ENCODE measurements around the gene CAPN10. TPM values are rescaled to one million over a fixed set of nuclear protein-coding genes. Genes with fewer than 3 reads are reported as not detected.

Gene CAPN10
- total RNA-seq, 1 experiment from 2014 or later: 61.3 TPM

GRCh38 chr2:240635998-240636547 is 49.5 kb downstream of the CAPN10 start:
- H3K27me3 Mint-ChIP-seq (ENCODE audit: low read depth): peaks cover 10% of the 10 kb centered on the region
- POLR2A ChIA-PET: no interaction called here

GRCh38 chr2:240636563-240637115 is 50.1 kb downstream of the CAPN10 start:
- no peak for ATAC-seq
- H3K27ac Mint-ChIP-seq: no peak overlapping the region
- peaks cover 10% of the 10 kb centered on the region for H3K27me3 Mint-ChIP-seq (ENCODE audit: low read depth)
- CTCF ChIA-PET: no interaction called here
- DNase-seq (ENCODE audit: low spot score): no peak
- H3K4me1 Mint-ChIP-seq: no peaks in the 10 kb centered on the region
- peaks cover 21% of the 10 kb centered on the region for H3K36me3 Mint-ChIP-seq
- no peak for TF ChIP-seq GTF2I (CRISPR knock-in tag; conservative IDR thresholded peaks at IDR 0.05)
- TF ChIP-seq JAZF1 (CRISPR knock-in tag; IDR thresholded peaks at IDR 0.05): no peak
- POLR2A ChIA-PET: no interaction called here
- peaks cover 37% of the 10 kb centered on the region for H3K9me3 Mint-ChIP-seq
- no peak overlapping the region for H3K4me3 Mint-ChIP-seq

More at GRCh38 chr2:240635998-240636547, 49.5 kb downstream of the CAPN10 start:
- H3K4me1 Mint-ChIP-seq: no peaks in the 10 kb centered on the region
- H3K4me3 Mint-ChIP-seq: no peak overlapping the region
- peaks cover 21% of the 10 kb centered on the region for H3K36me3 Mint-ChIP-seq
- ATAC-seq (no peak), DNase-seq (ENCODE audit: low spot score) (no peak)
- CTCF ChIA-PET: no interaction called here
- TF ChIP-seq ZNF671 (CRISPR knock-in tag; IDR thresholded peaks at IDR 0.05): no peak
- H3K9me3 Mint-ChIP-seq: peaks cover 37% of the 10 kb centered on the region
- H3K27ac Mint-ChIP-seq: no peak overlapping the region

GRCh38 chr2:240637116-240637900 is 50.8 kb downstream of the CAPN10 start:
- TF ChIP-seq MYBL2 (CRISPR knock-in tag; IDR thresholded peaks at IDR 0.05) (no peak), GABPB1 (CRISPR knock-in tag; IDR thresholded peaks at IDR 0.05) (no peak), AFF4 (CRISPR knock-in tag; IDR thresholded peaks at IDR 0.05; ENCODE audit: borderline replicate concordance) (no peak), ELF4 (CRISPR knock-in tag; IDR thresholded peaks at IDR 0.05; ENCODE audit: low read depth) (no peak), TEAD1 (CRISPR knock-in tag; IDR thresholded peaks at IDR 0.05) (no peak), NR1H2 (CRISPR knock-in tag; IDR thresholded peaks at IDR 0.05) (no peak), ZNF396 (CRISPR knock-in tag; IDR thresholded peaks at IDR 0.05; ENCODE audit: borderline replicate concordance) (no peak), FOXK1 (CRISPR knock-in tag; IDR thresholded peaks at IDR 0.05) (no peak)
- TF ChIP-seq, protein P1, sequence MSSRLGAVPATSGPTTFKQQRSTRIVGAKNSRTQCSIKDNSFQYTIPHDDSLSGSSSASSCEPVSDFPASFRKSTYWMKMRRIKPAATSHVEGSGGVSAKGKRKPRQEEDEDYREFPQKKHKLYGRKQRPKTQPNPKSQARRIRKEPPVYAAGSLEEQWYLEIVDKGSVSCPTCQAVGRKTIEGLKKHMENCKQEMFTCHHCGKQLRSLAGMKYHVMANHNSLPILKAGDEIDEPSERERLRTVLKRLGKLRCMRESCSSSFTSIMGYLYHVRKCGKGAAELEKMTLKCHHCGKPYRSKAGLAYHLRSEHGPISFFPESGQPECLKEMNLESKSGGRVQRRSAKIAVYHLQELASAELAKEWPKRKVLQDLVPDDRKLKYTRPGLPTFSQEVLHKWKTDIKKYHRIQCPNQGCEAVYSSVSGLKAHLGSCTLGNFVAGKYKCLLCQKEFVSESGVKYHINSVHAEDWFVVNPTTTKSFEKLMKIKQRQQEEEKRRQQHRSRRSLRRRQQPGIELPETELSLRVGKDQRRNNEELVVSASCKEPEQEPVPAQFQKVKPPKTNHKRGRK (CRISPR knock-in tag; IDR thresholded peaks at IDR 0.05; ENCODE audit: borderline replicate concordance): no peak
- TF ChIP-seq, protein P2, sequence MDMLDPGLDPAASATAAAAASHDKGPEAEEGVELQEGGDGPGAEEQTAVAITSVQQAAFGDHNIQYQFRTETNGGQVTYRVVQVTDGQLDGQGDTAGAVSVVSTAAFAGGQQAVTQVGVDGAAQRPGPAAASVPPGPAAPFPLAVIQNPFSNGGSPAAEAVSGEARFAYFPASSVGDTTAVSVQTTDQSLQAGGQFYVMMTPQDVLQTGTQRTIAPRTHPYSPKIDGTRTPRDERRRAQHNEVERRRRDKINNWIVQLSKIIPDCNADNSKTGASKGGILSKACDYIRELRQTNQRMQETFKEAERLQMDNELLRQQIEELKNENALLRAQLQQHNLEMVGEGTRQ (CRISPR knock-in tag; IDR thresholded peaks at IDR 0.05): no peak
- DNase-seq (ENCODE audit: low spot score): no peak
- CTCF ChIA-PET: no interaction called here
- Mint-ChIP-seq H3K36me3 (peaks cover 21% of the 10 kb centered on the region), H3K4me1 (no peaks in the 10 kb centered on the region), H3K4me3 (no peak overlapping the region), H3K27me3 (ENCODE audit: low read depth) (peaks cover 10% of the 10 kb centered on the region), H3K9me3 (peaks cover 34% of the 10 kb centered on the region), H3K27ac (no peak overlapping the region)
- no peak for ATAC-seq
- POLR2A ChIA-PET: no interaction called here
